K562 (cell line): ENCODE results near the gene TNFAIP3. TPM values are rescaled to one million over a fixed set of nuclear protein-coding genes. Genes with fewer than 3 reads are reported as not detected.

Source experiments
- CBX1 ChIP-seq: sonication (generic); IDR thresholded peaks from 2 replicates; pipeline ENCODE4 v1.6.1; 2016; ENCODE audit warnings: antibody characterized with exemption, low read depth, mild to moderate bottlenecking
- CEBPG ChIP-seq, 3 experiments: fragments of 200-800 bp in 1 of 3; sonication (Bioruptor generic) in 1 of 3; sonication (generic) in 1 of 3; formaldehyde crosslinking in 1 of 3; IDR thresholded peaks in 2 of 3; conservative IDR thresholded peaks in 1 of 3; 2 replicates each; pipeline versions ENCODE4 v1.6.1 to v1.8.0; 2016 to 2022; ENCODE audit warnings: missing compliant biosample characterization in 2 of 3, missing genetic modification characterization in 2 of 3, mild to moderate bottlenecking in 1 of 3, missing genetic modification reagents in 1 of 3
- CREB1 ChIP-seq, 2 experiments: sonication (generic) in 1 of 2; formaldehyde crosslinking in 1 of 2; IDR thresholded peaks; 2 replicates each; pipeline versions ENCODE4 v1.6.1 to v1.8.0; 2012 to 2022; ENCODE audit warnings: inconsistent platforms in 1 of 2, mild to moderate bottlenecking in 1 of 2, missing genetic modification reagents in 1 of 2, moderate library complexity in 1 of 2
- EGR1 ChIP-seq: fragments of 450-650 bp; conservative IDR thresholded peaks from 2 replicates; pipeline ENCODE4 v1.6.1; 2017; ENCODE audit warnings: mild to moderate bottlenecking
- ETV5 ChIP-seq: sonication (generic); formaldehyde crosslinking; IDR thresholded peaks from 2 replicates; pipeline ENCODE4 v1.4.0; 2020; ENCODE audit warnings: low read depth, mild to moderate bottlenecking, missing genetic modification reagents
- FOSL1 ChIP-seq: fragments of 200-800 bp; sonication (Bioruptor generic); conservative IDR thresholded peaks from 2 replicates; pipeline ENCODE4 v1.6.1; 2016; ENCODE audit warnings: missing genetic modification characterization, missing compliant biosample characterization
- FOXM1 ChIP-seq, 2 experiments: fragments of 450-650 bp in 1 of 2; sonication (generic) in 1 of 2; formaldehyde crosslinking in 1 of 2; IDR thresholded peaks; 2 replicates each; pipeline versions ENCODE4 v1.6.1 to v1.9.0; 2017 to 2022; ENCODE audit warnings: low read depth in 2 of 2, mild to moderate bottlenecking in 2 of 2, missing genetic modification reagents in 1 of 2, moderate library complexity in 1 of 2
- KDM5B ChIP-seq: fragments of 200-600 bp; sonication (generic); IDR thresholded peaks from 2 replicates; pipeline ENCODE4 v1.6.1; 2012; ENCODE audit warnings: low read depth, mild to moderate bottlenecking, moderate library complexity, low read length, control low read depth, inconsistent platforms; ENCODE audit not compliant: insufficient replicate concordance
- MCM7 ChIP-seq, 2 experiments: fragments of 450-650 bp; IDR thresholded peaks; 2 replicates each; pipeline ENCODE4 v1.6.1; 2016 to 2018
- MTA1 ChIP-seq: fragments of 450-650 bp; IDR thresholded peaks from 2 replicates; pipeline ENCODE4 v1.6.1; 2017; ENCODE audit warnings: borderline replicate concordance
- POLR2B ChIP-seq: fragments of 450-650 bp; IDR thresholded peaks from 2 replicates; pipeline ENCODE4 v1.6.1; 2018; ENCODE audit warnings: low read depth; ENCODE audit not compliant: partially characterized antibody
- SAP30 ChIP-seq: fragments of 200-600 bp; sonication (generic); IDR thresholded peaks from 2 replicates; pipeline ENCODE4 v1.6.1; 2012; ENCODE audit warnings: borderline replicate concordance, low read depth, mild to moderate bottlenecking, moderate library complexity, low read length, control low read depth, inconsistent platforms; ENCODE audit not compliant: insufficient read depth, poor library complexity, severe bottlenecking
- SIN3B ChIP-seq: fragments of 450-650 bp; IDR thresholded peaks from 2 replicates; pipeline ENCODE4 v1.6.1; 2017; ENCODE audit warnings: low read depth, mild to moderate bottlenecking, moderate library complexity
- SREBF1 ChIP-seq: fragments of 150-350 bp; IDR thresholded peaks from 2 replicates; pipeline ENCODE4 v1.6.1; 2014; ENCODE audit warnings: antibody characterized with exemption, low read depth, low read length, borderline replicate concordance
- SRSF7 ChIP-seq: fragments of 200-400 bp; formaldehyde crosslinking; optimal IDR thresholded peaks from 2 replicates; pipeline ENCODE3; 2017; ENCODE audit warnings: mild to moderate bottlenecking, low read depth, low read length
- ZBTB7A ChIP-seq: IDR thresholded peaks from 2 replicates; pipeline ENCODE4 v1.6.1; 2011; ENCODE audit warnings: low read depth, mild to moderate bottlenecking, low read length, moderate library complexity, borderline replicate concordance; ENCODE audit not compliant: control insufficient read depth
- ZC3H11A ChIP-seq: IDR thresholded peaks from 2 replicates; pipeline ENCODE4 v1.6.1; 2012; ENCODE audit warnings: low read depth, low read length, improper control_type of control experiment
- ZNF324 ChIP-seq: fragments of 250-450 bp; sonication (Bioruptor Pico); IDR thresholded peaks from 2 replicates; pipeline ENCODE4 v1.4.0; 2020; ENCODE audit warnings: mild to moderate bottlenecking
- ZNF57 ChIP-seq: fragments of 450-650 bp; formaldehyde crosslinking; IDR thresholded peaks from 2 replicates; pipeline ENCODE4 v1.4.0; 2020; ENCODE audit warnings: mild to moderate bottlenecking, moderate library complexity
- ZNF77 ChIP-seq: fragments of 250-450 bp; sonication (Bioruptor Pico); IDR thresholded peaks from 2 replicates; pipeline ENCODE4 v1.5.0; 2020
- polyA plus RNA-seq, 8 experiments: library from polyadenylated mRNA; depleted of rRNA in 4 of 8; stranded (reverse) in 5 of 8; unstranded in 3 of 8; fragments of >200 nt; fragmentation: Nextera tagmentation in 2 of 8; fragmentation: Illumina TruSeq in 1 of 8; extraction: Ambion mirVana in 2 of 8; extraction: Trizol in 1 of 8; gene quantifications; 2 replicates each; pipeline versions ENCODE4 v1.2.1 to v1.2.3, GENCODE V29; 2011 to 2014; ENCODE audit warnings: inconsistent platforms in 1 of 8, missing spikeins in 1 of 8
- total RNA-seq, 7 experiments: library from RNA; depleted of rRNA in 6 of 7; stranded (reverse); fragments of >200 nt in 6 of 7; fragmentation: Illumina TruSeq in 2 of 7; extraction: Trizol in 2 of 7; gene quantifications; 2 replicates each; pipeline versions ENCODE4 v1.2.1 to v1.2.3, GENCODE V29; 2011 to 2021; ENCODE audit warnings: low replicate concordance in 1 of 7
- TF ChIP-seq, protein P1 (sequence below): fragments of 450-650 bp; IDR thresholded peaks from 2 replicates; pipeline ENCODE4 v1.6.1; 2014; ENCODE audit warnings: low read depth, mild to moderate bottlenecking, moderate library complexity, borderline replicate concordance
- TF ChIP-seq, protein P2 (sequence below): sonication (generic); formaldehyde crosslinking; IDR thresholded peaks from 2 replicates; pipeline ENCODE4 v1.8.0; 2022; ENCODE audit warnings: missing genetic modification reagents, mild to moderate bottlenecking, borderline replicate concordance
- TF ChIP-seq, protein P3 (sequence below): fragments of 450-650 bp; formaldehyde crosslinking; IDR thresholded peaks from 2 replicates; pipeline ENCODE4 v1.4.0; 2020; ENCODE audit warnings: mild to moderate bottlenecking

TNFAIP3 gene
- total and polyA plus RNA-seq, 9 of the 15 experiments (the other 6 are each of a cell fraction or from before 2014, with no cell fraction given), result 0.79 to 17.0 (median 6.4) TPM

DNA sequence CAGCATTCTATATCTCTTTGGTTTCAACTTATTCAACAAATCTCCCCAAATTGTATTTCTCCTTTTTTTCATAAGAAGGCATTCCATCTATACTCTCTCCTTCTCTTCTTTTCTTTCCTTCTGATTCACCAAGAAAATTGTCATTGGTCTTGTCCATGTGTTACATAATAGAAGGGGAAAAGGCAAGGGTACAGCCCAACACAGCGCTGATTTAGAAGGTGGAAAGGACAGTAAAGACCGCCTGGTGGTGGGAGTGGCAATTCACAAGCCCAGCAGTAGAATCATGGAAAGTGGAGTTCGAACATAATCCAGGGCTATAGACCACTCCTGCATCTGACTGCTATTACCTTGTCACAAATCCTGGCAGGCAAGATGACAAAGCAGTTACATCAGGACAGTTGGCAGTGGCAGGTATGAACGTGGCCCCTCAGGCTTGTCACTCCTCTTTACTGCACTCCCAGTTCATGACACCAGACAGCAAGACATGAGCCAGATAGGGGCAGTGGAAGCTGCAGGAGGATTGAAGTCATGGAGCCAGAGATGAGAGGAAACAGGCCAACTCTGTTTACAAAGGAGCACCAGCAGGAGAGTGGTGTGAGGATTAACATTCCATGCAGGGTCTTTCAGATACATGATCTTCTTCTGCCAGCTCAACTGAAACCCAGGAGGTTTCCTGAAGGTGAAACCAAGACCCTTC lies 2.1 kb upstream of the TNFAIP3 start (continued):
- TF ChIP-seq, protein P1, sequence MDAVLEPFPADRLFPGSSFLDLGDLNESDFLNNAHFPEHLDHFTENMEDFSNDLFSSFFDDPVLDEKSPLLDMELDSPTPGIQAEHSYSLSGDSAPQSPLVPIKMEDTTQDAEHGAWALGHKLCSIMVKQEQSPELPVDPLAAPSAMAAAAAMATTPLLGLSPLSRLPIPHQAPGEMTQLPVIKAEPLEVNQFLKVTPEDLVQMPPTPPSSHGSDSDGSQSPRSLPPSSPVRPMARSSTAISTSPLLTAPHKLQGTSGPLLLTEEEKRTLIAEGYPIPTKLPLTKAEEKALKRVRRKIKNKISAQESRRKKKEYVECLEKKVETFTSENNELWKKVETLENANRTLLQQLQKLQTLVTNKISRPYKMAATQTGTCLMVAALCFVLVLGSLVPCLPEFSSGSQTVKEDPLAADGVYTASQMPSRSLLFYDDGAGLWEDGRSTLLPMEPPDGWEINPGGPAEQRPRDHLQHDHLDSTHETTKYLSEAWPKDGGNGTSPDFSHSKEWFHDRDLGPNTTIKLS, result no peak
- TF ChIP-seq SAP30 (no peak), MCM7 (IDR thresholded peaks at IDR 0.05) (no peak), SREBF1 (no peak), ETV5 (CRISPR knock-in tag) (no peak), ZNF324 (CRISPR knock-in tag) (no peak), KDM5B (no peak), FOSL1 (tag) (no peak), ZBTB7A (0 out of 2 replicates have a peak, but pooled peaks have one; percentile 27), EGR1 (no peak), CEBPG (CRISPR knock-in tag; IDR thresholded peaks at IDR 0.05) (no peak), CEBPG (tag; conservative IDR thresholded peaks at IDR 0.05 in 1 of 2, IDR thresholded peaks at IDR 0.05 in 1 of 2) (no peak; a peak in 1 of 4 replicates), ZNF57 (CRISPR knock-in tag) (no peak), CBX1 (no peak), SIN3B (no peak), POLR2B (no peak), MTA1 (peak; percentile 29; the same call in 1 of the 2 replicates), FOXM1 (IDR thresholded peaks at IDR 0.05; ENCODE audit: low read depth) (no peak), FOXM1 (CRISPR knock-in tag; IDR thresholded peaks at IDR 0.05; ENCODE audit: low read depth) (no peak), ZC3H11A (no peak), CREB1 (IDR thresholded peaks at IDR 0.05) (no peak), CREB1 (CRISPR knock-in tag; IDR thresholded peaks at IDR 0.05) (no peak; the same call in 1 of the 2 replicates), SRSF7 (no peak), ZNF77 (no peak)
- TF ChIP-seq, protein P2, sequence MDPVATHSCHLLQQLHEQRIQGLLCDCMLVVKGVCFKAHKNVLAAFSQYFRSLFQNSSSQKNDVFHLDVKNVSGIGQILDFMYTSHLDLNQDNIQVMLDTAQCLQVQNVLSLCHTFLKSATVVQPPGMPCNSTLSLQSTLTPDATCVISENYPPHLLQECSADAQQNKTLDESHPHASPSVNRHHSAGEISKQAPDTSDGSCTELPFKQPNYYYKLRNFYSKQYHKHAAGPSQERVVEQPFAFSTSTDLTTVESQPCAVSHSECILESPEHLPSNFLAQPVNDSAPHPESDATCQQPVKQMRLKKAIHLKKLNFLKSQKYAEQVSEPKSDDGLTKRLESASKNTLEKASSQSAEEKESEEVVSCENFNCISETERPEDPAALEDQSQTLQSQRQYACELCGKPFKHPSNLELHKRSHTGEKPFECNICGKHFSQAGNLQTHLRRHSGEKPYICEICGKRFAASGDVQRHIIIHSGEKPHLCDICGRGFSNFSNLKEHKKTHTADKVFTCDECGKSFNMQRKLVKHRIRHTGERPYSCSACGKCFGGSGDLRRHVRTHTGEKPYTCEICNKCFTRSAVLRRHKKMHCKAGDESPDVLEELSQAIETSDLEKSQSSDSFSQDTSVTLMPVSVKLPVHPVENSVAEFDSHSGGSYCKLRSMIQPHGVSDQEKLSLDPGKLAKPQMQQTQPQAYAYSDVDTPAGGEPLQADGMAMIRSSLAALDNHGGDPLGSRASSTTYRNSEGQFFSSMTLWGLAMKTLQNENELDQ (CRISPR knock-in tag), result no peak
- TF ChIP-seq, protein P3, sequence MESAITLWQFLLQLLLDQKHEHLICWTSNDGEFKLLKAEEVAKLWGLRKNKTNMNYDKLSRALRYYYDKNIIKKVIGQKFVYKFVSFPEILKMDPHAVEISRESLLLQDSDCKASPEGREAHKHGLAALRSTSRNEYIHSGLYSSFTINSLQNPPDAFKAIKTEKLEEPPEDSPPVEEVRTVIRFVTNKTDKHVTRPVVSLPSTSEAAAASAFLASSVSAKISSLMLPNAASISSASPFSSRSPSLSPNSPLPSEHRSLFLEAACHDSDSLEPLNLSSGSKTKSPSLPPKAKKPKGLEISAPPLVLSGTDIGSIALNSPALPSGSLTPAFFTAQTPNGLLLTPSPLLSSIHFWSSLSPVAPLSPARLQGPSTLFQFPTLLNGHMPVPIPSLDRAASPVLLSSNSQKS, result no peak
